Vagina (tissue), 2 donors: ENCODE measurements around the gene HDGFL2. TPM values are rescaled to one million over a fixed set of nuclear protein-coding genes. Genes with fewer than 3 reads are reported as not detected.

ENCODE experiments used
- DNase-seq, 2 donors: peaks; one replicate each; pipeline ENCODE4 v3.0.0-alpha.2; 2017; ENCODE audit errors: extremely low spot score in 2 of 2
- H3K27ac ChIP-seq: fragments of 200-600 bp; sonication (generic); one replicate; pipeline ENCODE4 v1.5.1; 2019
- H3K27me3 ChIP-seq: fragments of 200-600 bp; sonication (generic); one replicate; pipeline ENCODE4 v1.5.1; 2019
- H3K36me3 ChIP-seq, 2 donors: fragments of 200-600 bp; sonication (generic); one replicate each; pipeline ENCODE4 v1.5.1; 2017 to 2019
- H3K4me1 ChIP-seq: fragments of 200-600 bp; sonication (generic); one replicate; pipeline ENCODE4 v1.5.1; 2019
- H3K4me3 ChIP-seq, 2 donors: fragments of 200-600 bp; sonication (generic); 1 replicate in 1 of 2; 2 replicates in 1 of 2; pipeline ENCODE4 v1.5.1; 2016 to 2019
- H3K9me3 ChIP-seq: fragments of 200-600 bp; sonication (generic); one replicate; pipeline ENCODE4 v1.5.1; 2019
- POLR2A ChIP-seq, 2 donors: fragments of 450-650 bp; IDR thresholded peaks; one replicate each; pipeline ENCODE4 v1.6.1; 2017; ENCODE audit warnings: antibody characterized with exemption in 2 of 2, mild to moderate bottlenecking in 2 of 2, moderate library complexity in 2 of 2
- POLR2AphosphoS5 ChIP-seq, 2 donors: sonication (generic); formaldehyde crosslinking; IDR thresholded peaks; one replicate each; pipeline ENCODE4 v1.9.0; 2017; ENCODE audit warnings: antibody characterized with exemption in 2 of 2, mild to moderate bottlenecking in 2 of 2, low read depth in 1 of 2; ENCODE audit not compliant: insufficient read depth in 1 of 2
- intact Hi-C: fragments of 100-400 bp; cut with DNase I; formaldehyde crosslinking; loops from one replicate; pipeline ENCODE4 v1.15.1; 2023
- total RNA-seq: library from RNA; depleted of rRNA; stranded (reverse); fragments of >200 nt; gene quantifications from one replicate; pipeline ENCODE4 v1.2.3, GENCODE V29; 2016
- TF ChIP-seq, protein P1 (sequence below), 3 experiments: fragments of 450-650 bp in 2 of 3; fragments of 200-600 bp in 1 of 3; sonication (generic) in 1 of 3; IDR thresholded peaks; one replicate each; pipeline ENCODE4 v1.5.1; 2017 to 2019; ENCODE audit warnings: antibody characterized with exemption in 3 of 3, mild to moderate bottlenecking in 2 of 3, moderate library complexity in 2 of 3

Gene HDGFL2
- total RNA-seq, 1 donor from 2014 or later: 33.1 TPM

DNA sequence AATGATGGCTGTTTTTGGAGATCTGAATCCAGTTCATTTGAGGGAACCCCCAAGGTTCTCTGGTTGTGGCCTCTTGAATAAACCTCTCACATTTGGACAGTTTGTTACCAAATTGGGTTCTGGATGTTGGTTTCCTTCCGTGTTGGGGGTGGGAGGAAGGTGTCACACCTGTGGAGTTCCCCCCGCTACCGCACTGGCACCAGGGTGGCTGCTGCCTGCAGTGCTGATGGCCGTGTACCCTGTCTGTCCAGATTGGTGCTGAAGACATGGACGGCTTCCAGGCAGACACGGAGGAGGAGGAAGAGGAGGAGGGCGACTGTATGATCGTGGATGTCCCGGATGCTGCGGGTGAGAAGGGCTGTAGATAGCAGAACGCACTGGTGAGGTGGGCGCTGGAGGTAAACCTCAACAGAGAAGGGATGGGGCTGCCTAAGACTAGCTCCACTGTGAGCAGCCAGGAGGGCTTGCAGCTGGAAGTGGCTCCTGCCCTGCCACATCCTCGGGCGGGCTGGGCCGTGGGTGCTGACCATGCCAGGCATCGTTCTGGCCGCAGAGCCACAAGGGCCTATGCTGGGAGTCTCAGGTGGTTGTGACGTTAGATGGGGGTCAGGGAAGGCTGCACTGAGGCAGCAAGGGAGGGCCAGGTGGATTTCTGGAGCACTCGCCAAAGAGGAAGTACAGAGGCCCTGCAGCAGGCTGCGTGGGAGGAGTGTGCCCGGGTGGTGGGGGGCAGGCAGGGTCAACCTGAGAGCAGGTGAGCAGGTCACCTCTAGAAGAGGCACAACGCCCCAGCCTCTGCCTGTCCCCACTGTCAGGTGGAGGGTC lies 29.9 kb upstream of the HDGFL2 start:
- TF ChIP-seq POLR2A (IDR thresholded peaks at IDR 0.05) (no peak), POLR2AphosphoS5 (IDR thresholded peaks at IDR 0.05; ENCODE audit: insufficient read depth in 1 of 2, low read depth in 1 of 2) (no peak)
- TF ChIP-seq, protein P1, sequence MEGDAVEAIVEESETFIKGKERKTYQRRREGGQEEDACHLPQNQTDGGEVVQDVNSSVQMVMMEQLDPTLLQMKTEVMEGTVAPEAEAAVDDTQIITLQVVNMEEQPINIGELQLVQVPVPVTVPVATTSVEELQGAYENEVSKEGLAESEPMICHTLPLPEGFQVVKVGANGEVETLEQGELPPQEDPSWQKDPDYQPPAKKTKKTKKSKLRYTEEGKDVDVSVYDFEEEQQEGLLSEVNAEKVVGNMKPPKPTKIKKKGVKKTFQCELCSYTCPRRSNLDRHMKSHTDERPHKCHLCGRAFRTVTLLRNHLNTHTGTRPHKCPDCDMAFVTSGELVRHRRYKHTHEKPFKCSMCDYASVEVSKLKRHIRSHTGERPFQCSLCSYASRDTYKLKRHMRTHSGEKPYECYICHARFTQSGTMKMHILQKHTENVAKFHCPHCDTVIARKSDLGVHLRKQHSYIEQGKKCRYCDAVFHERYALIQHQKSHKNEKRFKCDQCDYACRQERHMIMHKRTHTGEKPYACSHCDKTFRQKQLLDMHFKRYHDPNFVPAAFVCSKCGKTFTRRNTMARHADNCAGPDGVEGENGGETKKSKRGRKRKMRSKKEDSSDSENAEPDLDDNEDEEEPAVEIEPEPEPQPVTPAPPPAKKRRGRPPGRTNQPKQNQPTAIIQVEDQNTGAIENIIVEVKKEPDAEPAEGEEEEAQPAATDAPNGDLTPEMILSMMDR (IDR thresholded peaks at IDR 0.05): no peak
- no peak for DNase-seq
- Histone ChIP-seq H3K27ac (no peak overlapping the region), H3K4me1 (no peaks in the 10 kb centered on the region), H3K9me3 (no peaks in the 10 kb centered on the region), H3K4me3 (no peak overlapping the region), H3K27me3 (no peaks in the 10 kb centered on the region), H3K36me3 (peaks cover 0 to 24% of the 10 kb centered on the region in 2 donors)
- intact Hi-C loops: no loop called here

DNA sequence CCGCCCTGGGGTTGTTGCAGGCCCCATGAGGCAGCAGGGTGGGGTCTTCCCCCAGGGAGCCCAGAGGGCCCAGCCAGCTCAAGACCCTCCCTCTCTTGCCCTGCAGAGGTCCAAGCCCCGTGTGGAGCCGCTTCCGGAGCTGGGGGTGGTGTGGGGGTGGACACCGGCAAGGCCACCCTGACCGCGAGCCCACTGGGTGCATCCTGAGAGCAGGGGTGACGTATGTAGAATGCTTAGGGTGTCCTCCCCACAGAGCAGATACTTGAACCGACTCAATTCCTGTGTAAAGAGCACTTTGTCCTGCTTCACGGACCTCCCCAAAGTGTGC lies 29.3 kb upstream of the HDGFL2 start:
- intact Hi-C loops: no loop called here
- Histone ChIP-seq H3K4me1 (no peaks in the 10 kb centered on the region), H3K4me3 (no peak overlapping the region), H3K27me3 (no peaks in the 10 kb centered on the region), H3K36me3 (peaks cover 0 to 30% of the 10 kb centered on the region in 2 donors), H3K9me3 (no peaks in the 10 kb centered on the region), H3K27ac (no peak overlapping the region)
- DNase-seq: no peak
- TF ChIP-seq POLR2AphosphoS5 (IDR thresholded peaks at IDR 0.05; ENCODE audit: insufficient read depth in 1 of 2, low read depth in 1 of 2) (no peak), POLR2A (IDR thresholded peaks at IDR 0.05) (no peak)
- TF ChIP-seq, protein P1 (IDR thresholded peaks at IDR 0.05): no peak

DNA sequence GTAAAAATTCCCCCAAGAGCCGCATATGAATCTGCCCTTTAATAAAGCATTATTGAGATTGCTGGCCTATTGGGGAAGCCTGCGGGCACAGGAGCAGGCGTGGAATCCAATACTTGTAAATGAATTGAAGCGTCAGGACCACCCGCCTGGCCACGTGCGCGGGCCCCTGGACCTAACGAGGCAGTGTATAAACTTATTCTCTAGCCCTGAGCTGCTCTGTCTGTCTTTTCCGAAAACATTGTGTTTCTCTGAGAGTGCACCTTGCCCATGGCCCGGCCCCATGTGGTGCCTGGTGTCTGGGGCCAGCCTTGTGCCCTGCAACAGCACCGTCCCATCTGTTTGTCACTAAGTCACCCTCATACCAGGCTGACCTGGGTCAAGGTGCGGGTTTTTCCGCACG lies 28.9 kb upstream of the HDGFL2 start:
- intact Hi-C loops: no loop called here
- Histone ChIP-seq H3K4me1 (no peaks in the 10 kb centered on the region), H3K27ac (no peak overlapping the region), H3K27me3 (no peaks in the 10 kb centered on the region), H3K4me3 (no peak overlapping the region), H3K9me3 (no peaks in the 10 kb centered on the region), H3K36me3 (peaks cover 0 to 34% of the 10 kb centered on the region in 2 donors)
- no peak for TF ChIP-seq POLR2A (IDR thresholded peaks at IDR 0.05)
- TF ChIP-seq, protein P1 (IDR thresholded peaks at IDR 0.05): no peak
- no peak for TF ChIP-seq POLR2AphosphoS5 (IDR thresholded peaks at IDR 0.05; ENCODE audit: insufficient read depth in 1 of 2, low read depth in 1 of 2)
- DNase-seq: no peak

DNA sequence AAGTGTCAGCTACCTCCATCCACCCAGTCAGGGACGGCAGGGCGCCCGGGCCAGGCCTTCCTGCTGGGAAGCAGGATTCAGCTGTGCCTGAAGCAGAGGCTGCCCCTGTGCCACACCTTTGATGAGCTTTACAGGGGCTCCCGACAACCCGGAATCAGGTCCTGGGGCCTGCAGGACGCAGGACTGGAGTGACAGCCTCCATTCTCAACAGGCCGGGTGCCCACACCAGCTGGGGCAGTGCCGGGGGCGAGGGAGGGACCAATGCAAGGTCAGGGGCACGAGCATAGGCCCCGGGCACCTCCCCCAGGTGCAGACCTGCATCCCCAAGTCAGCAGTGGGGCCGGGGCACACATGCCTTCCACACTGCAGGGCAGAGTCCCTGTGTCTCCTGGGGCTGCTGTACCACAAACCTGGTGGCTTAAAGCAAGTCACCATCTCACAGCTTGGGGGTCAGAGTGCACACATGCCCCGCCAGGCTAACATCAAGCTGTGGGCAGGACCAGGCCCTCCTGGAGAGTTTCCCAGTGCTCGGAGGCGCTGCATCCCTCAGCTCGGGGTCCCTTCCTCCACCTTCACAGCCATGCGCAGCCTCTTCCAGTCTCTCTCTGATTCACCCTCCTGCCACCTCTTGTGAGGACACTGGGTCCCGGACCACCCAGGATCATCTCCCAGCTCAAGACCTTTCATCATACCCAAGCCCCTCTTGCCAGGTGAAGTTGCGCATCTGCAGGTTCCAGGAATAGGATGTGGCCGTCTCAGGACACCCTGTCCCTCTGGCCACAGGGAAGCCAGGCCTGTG lies 27.9 kb upstream of the HDGFL2 start:
- H3K9me3 ChIP-seq: no peaks in the 10 kb centered on the region
- TF ChIP-seq POLR2AphosphoS5 (IDR thresholded peaks at IDR 0.05; ENCODE audit: insufficient read depth in 1 of 2, low read depth in 1 of 2) (no peak), POLR2A (IDR thresholded peaks at IDR 0.05) (no peak)
- TF ChIP-seq, protein P1 (IDR thresholded peaks at IDR 0.05): no peak
- no peak for DNase-seq
- intact Hi-C loops: no loop called here
- no peak overlapping the region for H3K4me3 ChIP-seq
- H3K27me3 ChIP-seq: no peaks in the 10 kb centered on the region
- peaks cover 0 to 40% of the 10 kb centered on the region in 2 donors for H3K36me3 ChIP-seq
- peaks cover 9% of the 10 kb centered on the region for H3K4me1 ChIP-seq
- H3K27ac ChIP-seq: no peak overlapping the region
